GM18861 (cell line): ENCODE measurements around the gene LUZP4.
"Not testable (repeated sequence)": the region's sequence is repeated elsewhere in the genome, so short reads cannot be mapped to it uniquely, and the experiment has no call there.

Experiments used
- ATAC-seq: cut with Tn5 transposase; IDR thresholded peaks from one replicate; pipeline ENCODE4 v1.9.1; 2021; ENCODE audit not compliant: unreplicated experiment

Gene LUZP4, protein sequence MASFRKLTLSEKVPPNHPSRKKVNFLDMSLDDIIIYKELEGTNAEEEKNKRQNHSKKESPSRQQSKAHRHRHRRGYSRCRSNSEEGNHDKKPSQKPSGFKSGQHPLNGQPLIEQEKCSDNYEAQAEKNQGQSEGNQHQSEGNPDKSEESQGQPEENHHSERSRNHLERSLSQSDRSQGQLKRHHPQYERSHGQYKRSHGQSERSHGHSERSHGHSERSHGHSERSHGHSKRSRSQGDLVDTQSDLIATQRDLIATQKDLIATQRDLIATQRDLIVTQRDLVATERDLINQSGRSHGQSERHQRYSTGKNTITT

GRCh38 chrX:115289465-115289864, at the start of gene LUZP4:
Gene LUZP4 (plus strand): TSS chrX:115289715. CDS start chrX:115289760, 45 bp downstream.
- no peak for ATAC-seq

DNA sequence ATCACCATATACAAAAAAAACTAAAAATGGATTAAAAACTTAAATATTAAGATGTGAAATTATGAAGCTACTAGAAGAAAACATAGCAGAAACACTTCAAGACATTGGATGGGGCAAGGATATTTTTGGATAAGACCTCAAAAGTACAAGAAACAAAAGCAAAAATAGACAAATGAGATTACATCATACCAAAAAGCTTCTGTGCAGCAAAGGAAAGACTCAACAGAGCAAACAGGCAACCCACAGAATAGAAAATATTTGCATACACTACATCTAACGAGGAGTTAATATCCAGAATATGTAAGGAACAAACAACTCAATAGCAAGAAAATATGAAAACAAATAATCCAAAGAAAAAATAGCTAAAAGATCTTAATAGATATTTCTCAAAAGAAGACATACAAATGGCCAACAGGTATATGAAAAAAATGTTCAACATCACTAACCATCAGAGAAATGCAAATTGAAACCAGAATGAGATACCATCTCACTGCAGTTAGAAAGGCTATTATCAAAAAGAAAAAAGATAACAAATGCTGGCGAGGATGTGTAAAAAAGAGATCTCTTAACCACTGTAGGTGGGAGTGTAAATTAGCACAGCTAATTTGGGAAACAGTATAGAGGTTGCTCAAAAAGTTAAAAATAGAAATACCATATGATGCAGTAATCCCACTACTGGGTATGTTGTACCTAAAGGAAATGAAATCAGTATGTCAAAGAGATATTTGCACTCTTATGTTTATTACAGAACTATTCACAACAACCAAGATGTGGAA, 37.9 kb upstream of the LUZP4 start:
- no peak for ATAC-seq

DNA sequence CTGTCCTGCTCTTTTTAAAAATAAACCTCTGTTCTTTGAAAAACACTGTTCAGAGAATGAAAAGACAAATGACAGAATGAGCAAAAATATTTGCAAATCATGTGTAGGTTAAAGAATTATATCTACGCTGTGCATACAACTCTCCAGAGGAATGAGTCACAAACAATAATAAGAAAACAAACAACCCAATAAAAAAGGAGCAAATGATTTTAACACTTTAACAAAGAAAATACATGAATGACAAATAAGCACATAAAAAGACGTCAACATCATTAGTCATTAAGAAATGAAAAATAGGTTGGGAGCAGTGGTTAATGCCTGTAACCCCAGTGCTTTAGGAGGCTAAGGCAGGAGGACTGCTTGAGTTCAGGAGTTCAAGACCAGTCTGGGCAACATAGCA, 34.5 kb upstream of the LUZP4 start:
- ATAC-seq, result no peak

- ATAC-seq, result no peak
Observed at GRCh38 chrX:115257711-115258110, 31.8 kb upstream of the LUZP4 start.

DNA sequence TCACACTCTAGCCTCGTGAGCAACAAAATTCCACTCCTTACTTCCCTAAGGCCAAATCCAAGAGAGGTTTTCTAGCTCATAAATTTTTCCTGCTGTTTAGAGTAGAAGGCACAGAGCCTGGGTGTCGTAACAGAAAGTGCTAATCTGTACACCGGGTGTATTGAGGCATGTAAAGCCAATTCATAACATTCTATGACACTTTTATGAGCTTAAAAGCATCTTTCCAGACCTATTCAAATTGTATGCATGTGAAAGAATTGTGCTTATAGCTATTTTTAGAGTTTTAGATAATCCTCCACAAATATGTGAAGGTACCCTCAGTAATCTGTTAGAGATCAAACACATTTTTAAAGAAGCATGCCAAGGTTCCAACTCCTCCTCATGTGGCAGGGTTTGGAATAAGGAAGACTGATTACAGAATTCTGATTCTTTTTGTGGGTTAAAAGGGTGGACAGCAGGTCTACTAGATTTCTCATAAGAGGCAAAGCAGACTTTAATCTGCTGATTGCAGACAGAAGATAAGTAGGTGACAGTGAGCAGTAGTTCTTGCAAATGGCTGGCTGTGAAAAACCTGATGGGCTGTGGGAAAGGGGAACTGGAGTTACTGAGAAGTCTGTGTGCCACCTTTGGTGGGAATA, 30.2 kb upstream of the LUZP4 start:
- ATAC-seq, result no peak

GRCh38 chrX:115260330-115260729, 29.2 kb upstream of the LUZP4 start:
- no peak for ATAC-seq

- ATAC-seq, result no peak
Observed at GRCh38 chrX:115261148-115261547, 28.4 kb upstream of the LUZP4 start.

DNA sequence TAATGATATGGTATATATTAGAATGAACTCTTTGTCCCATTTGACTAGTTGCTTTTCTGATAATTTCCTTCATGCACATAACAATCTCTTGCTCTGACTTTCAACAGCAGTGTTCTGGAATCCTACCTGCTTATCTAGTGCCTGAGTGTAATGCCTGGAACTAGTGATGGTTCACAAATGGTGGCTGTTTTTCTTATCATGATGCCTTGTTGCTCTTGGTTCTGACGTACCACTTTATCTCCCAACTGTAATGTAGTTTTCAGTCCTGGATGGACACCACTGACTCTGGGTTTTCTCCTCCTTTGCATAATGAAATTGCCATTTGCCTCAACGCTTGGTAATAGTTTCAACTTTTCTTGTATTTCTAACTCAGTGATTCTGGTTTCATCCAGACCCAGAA, 25.5 kb upstream of the LUZP4 start:
- no peak for ATAC-seq

GRCh38 chrX:115266300-115266699, 23.2 kb upstream of the LUZP4 start:
- no peak for ATAC-seq

- ATAC-seq, result no peak
Observed at GRCh38 chrX:115268421-115268820, 21.1 kb upstream of the LUZP4 start.

DNA sequence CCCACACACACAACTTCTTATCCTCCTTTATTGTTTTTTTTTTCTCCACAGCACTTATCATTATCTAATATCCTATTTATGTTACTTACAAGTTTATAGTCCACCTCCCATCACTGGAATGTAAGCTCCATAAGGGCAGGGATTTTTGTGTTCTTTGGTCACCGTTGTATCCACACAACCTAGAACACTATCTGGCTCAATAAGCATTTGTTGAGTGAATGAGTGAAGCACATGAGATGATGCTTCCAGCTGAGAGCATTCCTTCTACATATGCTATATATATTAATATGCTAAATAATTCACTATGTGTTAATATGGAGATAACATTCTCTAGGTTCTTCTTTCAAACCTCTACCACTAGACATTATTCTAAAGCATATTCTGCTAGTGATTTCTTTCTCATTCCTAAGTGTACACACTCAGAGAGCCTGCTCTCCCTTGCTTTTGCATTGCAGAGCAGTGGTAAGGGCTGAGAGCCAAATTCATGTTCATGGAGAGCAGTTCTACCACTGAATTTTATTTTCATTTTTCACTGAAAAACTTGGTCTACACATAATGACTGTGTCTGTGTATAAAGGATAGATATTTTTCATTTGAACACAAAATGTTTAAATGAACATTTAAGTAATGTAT, 20.3 kb upstream of the LUZP4 start:
- ATAC-seq, result no peak

DNA sequence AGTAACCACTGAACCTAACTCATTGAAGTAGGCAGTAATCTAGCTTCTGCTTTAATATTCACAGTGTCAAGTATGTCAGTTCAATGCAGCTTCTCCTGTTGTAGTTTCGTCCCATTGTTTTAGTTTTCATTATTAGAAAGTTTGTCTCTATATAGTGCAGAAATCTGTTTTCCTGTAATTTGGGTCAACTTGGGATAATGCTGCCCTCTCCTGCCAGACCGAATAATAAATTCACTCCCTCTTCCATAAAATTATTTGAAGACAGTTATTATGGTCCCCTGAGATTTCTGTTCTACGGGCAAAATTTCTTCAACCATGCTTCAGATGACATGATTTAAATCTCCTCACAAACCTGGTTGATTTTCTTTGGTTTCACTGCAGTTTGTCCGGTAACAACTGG, 4.6 kb upstream of the LUZP4 start:
- no peak for ATAC-seq

DNA sequence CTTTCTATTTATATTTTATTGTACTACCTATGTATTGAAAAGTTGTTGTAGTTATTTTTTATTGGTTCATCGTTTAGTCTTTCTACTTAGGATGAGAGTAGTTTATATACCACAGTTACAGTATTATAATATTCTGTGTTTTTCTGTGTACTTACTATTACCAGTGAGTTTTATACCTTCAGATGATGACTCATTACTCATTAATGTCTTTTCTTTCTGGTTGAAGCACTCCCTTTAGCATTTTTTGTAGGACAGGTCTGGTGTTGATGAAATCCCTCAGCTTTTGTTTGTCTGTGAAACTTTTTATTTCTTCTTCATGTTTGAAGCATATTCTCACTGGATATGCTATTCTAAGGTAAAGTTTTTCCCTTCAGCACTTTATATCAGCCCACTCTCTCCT, 7.7 kb downstream of the LUZP4 start:
- ATAC-seq, result no peak

- no peak for ATAC-seq
Observed at GRCh38 chrX:115311139-115311538, 21.6 kb downstream of the LUZP4 start.

- no peak for ATAC-seq
Observed at GRCh38 chrX:115311601-115312001, 22.1 kb downstream of the LUZP4 start.

DNA sequence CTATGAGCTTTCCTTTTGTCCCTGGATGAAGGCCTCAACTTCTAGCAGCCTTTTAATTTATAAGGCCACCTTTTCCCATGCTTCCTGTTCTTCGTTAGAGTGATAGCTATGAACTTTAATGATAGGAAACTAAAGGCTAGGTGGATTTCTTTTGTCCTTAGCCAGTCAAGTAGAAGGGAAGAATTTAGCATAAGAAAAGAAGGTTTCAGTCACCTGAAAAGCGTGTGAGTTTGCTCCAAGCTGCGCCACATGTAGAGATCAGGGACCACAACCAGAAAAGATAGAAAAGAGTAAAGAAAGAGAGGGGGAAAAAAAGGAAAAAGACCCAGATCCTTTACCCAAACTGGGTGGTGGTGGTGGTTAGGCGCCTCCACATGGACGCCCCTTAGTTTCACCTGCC, 28.6 kb downstream of the LUZP4 start:
- ATAC-seq, result no peak

DNA sequence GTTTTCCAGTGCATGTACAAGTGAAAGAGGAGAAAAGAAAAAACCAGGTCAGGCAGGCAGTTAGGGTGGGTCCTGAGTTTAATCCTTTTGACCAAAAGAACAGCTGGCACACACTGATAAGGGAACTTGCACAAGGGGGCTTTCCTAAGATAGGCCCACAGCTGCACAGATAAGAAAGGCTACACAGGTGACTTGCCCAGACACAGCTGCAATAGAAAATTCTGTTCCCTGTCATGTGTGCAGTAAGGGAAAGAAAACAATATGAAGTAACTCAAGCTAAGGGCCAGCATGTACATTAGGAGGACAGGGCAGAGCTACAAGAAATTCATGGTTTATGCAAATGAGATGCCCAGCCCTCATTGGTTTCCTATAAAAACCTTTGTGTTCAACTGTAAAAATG, 32.9 kb downstream of the LUZP4 start:
- ATAC-seq, result no peak

GRCh38 chrX:115324194-115324593, 34.7 kb downstream of the LUZP4 start:
- ATAC-seq, result no peak

DNA sequence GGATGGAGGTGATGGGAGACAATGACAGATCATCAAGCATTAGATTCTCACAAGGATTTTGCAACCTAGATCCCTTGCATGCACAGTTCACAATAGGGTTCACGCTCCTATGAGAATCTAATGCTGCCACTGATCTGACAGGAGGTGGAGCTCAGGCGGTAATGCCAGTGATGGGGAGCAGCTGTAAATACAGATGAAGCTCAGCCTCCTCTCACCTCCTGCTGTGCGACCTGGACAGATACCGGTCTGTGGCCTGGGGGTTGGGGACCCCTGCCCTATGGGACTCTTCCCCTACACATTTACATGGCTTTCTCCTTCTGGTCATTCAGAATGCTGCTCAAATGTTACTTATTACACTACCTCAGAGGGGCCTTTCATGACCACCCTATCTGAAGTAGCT, 39.8 kb downstream of the LUZP4 start:
- ATAC-seq, result not testable (repeated sequence)

- ATAC-seq, result no peak
Observed at GRCh38 chrX:115330498-115331168, 41.1 kb downstream of the LUZP4 start.

DNA sequence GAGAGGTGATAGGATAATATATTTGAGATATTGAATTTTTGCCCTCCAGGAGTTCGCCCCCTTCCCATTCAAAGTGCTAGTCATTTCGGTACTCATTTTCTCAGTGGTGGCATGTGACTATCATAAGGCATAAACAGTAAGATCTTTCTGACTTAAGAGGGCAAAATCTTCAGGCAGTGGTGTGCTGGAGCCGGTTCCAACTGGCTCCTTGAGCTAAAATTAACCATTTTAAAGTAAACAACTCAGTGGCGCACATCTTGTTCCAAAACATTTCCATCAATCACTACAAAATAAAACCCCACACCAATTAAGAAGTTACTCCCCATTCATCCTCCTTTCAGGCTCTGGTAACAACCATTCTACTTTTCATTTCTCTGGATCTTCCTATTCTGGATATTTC, 43.3 kb downstream of the LUZP4 start:
- ATAC-seq, result no peak
